ENCODE measurements around the gene PTPN14.

Gene PTPN14

GRCh38 chr1:214326406-214326805 is 225.0 kb downstream of the PTPN14 start:
- no peak overlapping the region for H3K27ac ChIP-seq
- DNase-seq (ENCODE audit: low read depth, low spot score), result no peak

GRCh38 chr1:214324896-214325800 is 226.3 kb downstream of the PTPN14 start:
- H3K27ac ChIP-seq, result no peak overlapping the region
- no peak for DNase-seq (ENCODE audit: low read depth, low spot score)

GRCh38 chr1:214321705-214322453 is 229.5 kb downstream of the PTPN14 start:
- DNase-seq (ENCODE audit: low read depth, low spot score), result no peak
- H3K27ac ChIP-seq, result no peak overlapping the region

GRCh38 chr1:214319938-214320337 is 231.5 kb downstream of the PTPN14 start:
- no peak for DNase-seq (ENCODE audit: low read depth, low spot score)
- H3K27ac ChIP-seq, result no peak overlapping the region

- DNase-seq (ENCODE audit: low read depth, low spot score), result no peak
- H3K27ac ChIP-seq, result no peak overlapping the region
Measured at GRCh38 chr1:214318956-214319736, 232.3 kb downstream of the PTPN14 start.

GRCh38 chr1:214318356-214318755 is 233.0 kb downstream of the PTPN14 start:
- H3K27ac ChIP-seq, result no peak overlapping the region
- DNase-seq (ENCODE audit: low read depth, low spot score), result no peak

GRCh38 chr1:214317734-214318133 is 233.7 kb downstream of the PTPN14 start:
- DNase-seq (ENCODE audit: low read depth, low spot score), result no peak

GRCh38 chr1:214317300-214317699 is 234.1 kb downstream of the PTPN14 start:
- H3K27ac ChIP-seq, result no peak overlapping the region
- no peak for DNase-seq (ENCODE audit: low read depth, low spot score)

More at GRCh38 chr1:214317734-214318133, 233.7 kb downstream of the PTPN14 start:
- no peak overlapping the region for H3K27ac ChIP-seq

- no peak overlapping the region for H3K27ac ChIP-seq
- no peak for DNase-seq (ENCODE audit: low read depth, low spot score)
Measured at GRCh38 chr1:214316593-214316992, 234.8 kb downstream of the PTPN14 start.

GRCh38 chr1:214314178-214314843 is 237.1 kb downstream of the PTPN14 start:
- H3K27ac ChIP-seq, result no peak overlapping the region

GRCh38 chr1:214312530-214313051 is 238.8 kb downstream of the PTPN14 start:
- DNase-seq (ENCODE audit: low read depth, low spot score), result no peak
- H3K27ac ChIP-seq, result no peak overlapping the region

More at GRCh38 chr1:214314178-214314843, 237.1 kb downstream of the PTPN14 start:
- no peak for DNase-seq (ENCODE audit: low read depth, low spot score)

GRCh38 chr1:214310777-214311690 is 240.4 kb downstream of the PTPN14 start:
- H3K27ac ChIP-seq, result no peak overlapping the region
- no peak for DNase-seq (ENCODE audit: low read depth, low spot score)

GRCh38 chr1:214310010-214310409 is 241.4 kb downstream of the PTPN14 start:
- DNase-seq (ENCODE audit: low read depth, low spot score), result no peak
- H3K27ac ChIP-seq, result no peak overlapping the region

GRCh38 chr1:214306269-214306668 is 245.1 kb downstream of the PTPN14 start:
- DNase-seq (ENCODE audit: low read depth, low spot score), result no peak
- H3K27ac ChIP-seq, result no peak overlapping the region

- no peak for DNase-seq (ENCODE audit: low read depth, low spot score)
- H3K27ac ChIP-seq, result no peak overlapping the region
Measured at GRCh38 chr1:214305164-214305751, 246.1 kb downstream of the PTPN14 start.

- no peak for DNase-seq (ENCODE audit: low read depth, low spot score)
Measured at GRCh38 chr1:214303141-214303930, 248.1 kb downstream of the PTPN14 start.

GRCh38 chr1:214301526-214301925 is 249.9 kb downstream of the PTPN14 start:
- H3K27ac ChIP-seq, result no peak overlapping the region
- DNase-seq (ENCODE audit: low read depth, low spot score), result no peak

More at GRCh38 chr1:214303141-214303930, 248.1 kb downstream of the PTPN14 start:
- no peak overlapping the region for H3K27ac ChIP-seq
